ENCODE results near the gene ANKRD35. TPM values are rescaled to one million over a fixed set of nuclear protein-coding genes. Genes with fewer than 3 reads are reported as not detected.

The ANKRD35 gene
- total RNA-seq, 1 donor from 2014 or later, result 1.5 TPM

GRCh38 chr1:145916745-145917144, 31.1 kb upstream of the ANKRD35 start:
- no peak for TF ChIP-seq CTCF (IDR thresholded peaks at IDR 0.05)
- no peak overlapping the region for H3K4me3 ChIP-seq
- no peaks in the 10 kb centered on the region for H3K27me3 ChIP-seq (ENCODE audit: low read depth)
- peaks cover 26% of the 10 kb centered on the region for H3K4me1 ChIP-seq
- DNase-seq, result no peak
- intact Hi-C loops (cut with DNase I), result no loop called here
- no peaks in the 10 kb centered on the region for H3K9me3 ChIP-seq
- H3K27ac ChIP-seq, result no peak overlapping the region
- no peak for ATAC-seq
- H3K36me3 ChIP-seq, result peaks cover 50% of the 10 kb centered on the region

GRCh38 chr1:145912128-145912641, 26.5 kb upstream of the ANKRD35 start:
- no peak overlapping the region for H3K4me3 ChIP-seq
- peaks cover 20% of the 10 kb centered on the region for H3K4me1 ChIP-seq
- intact Hi-C loops (cut with DNase I), result no loop called here
- no peaks in the 10 kb centered on the region for H3K27me3 ChIP-seq (ENCODE audit: low read depth)
- TF ChIP-seq CTCF (IDR thresholded peaks at IDR 0.05), result no peak
- DNase-seq (no peak), ATAC-seq (no peak)
- H3K36me3 ChIP-seq, result peaks cover 64% of the 10 kb centered on the region
- no peaks in the 10 kb centered on the region for H3K9me3 ChIP-seq
- no peak overlapping the region for H3K27ac ChIP-seq

GRCh38 chr1:145908653-145909052, 23.0 kb upstream of the ANKRD35 start:
- TF ChIP-seq CTCF (IDR thresholded peaks at IDR 0.05), result no peak
- H3K9me3 ChIP-seq, result no peaks in the 10 kb centered on the region
- peaks cover 31% of the 10 kb centered on the region for H3K36me3 ChIP-seq
- ATAC-seq, result no peak
- H3K27me3 ChIP-seq (ENCODE audit: low read depth), result no peaks in the 10 kb centered on the region
- no peak for DNase-seq
- peaks cover 14% of the 10 kb centered on the region for H3K4me1 ChIP-seq
- no peak overlapping the region for H3K27ac ChIP-seq
- no peak overlapping the region for H3K4me3 ChIP-seq
- intact Hi-C loops (cut with DNase I), result no loop called here

GRCh38 chr1:145906954-145907753, 21.5 kb upstream of the ANKRD35 start:
- intact Hi-C loops (cut with DNase I), result no loop called here
- peaks cover 18% of the 10 kb centered on the region for H3K36me3 ChIP-seq

GRCh38 chr1:145901312-145902021, 15.8 kb upstream of the ANKRD35 start:
- TF ChIP-seq CTCF (IDR thresholded peaks at IDR 0.05), result no peak
- Histone ChIP-seq H3K4me1 (no peaks in the 10 kb centered on the region), H3K9me3 (no peaks in the 10 kb centered on the region), H3K27me3 (ENCODE audit: low read depth) (no peaks in the 10 kb centered on the region), H3K36me3 (no peaks in the 10 kb centered on the region), H3K27ac (no peak overlapping the region), H3K4me3 (no peak overlapping the region)
- DNase-seq (no peak), ATAC-seq (no peak)
- intact Hi-C loops (cut with DNase I), result no loop called here

More at GRCh38 chr1:145906954-145907753, 21.5 kb upstream of the ANKRD35 start:
- ATAC-seq (no peak), DNase-seq (no peak)
- Histone ChIP-seq H3K27me3 (ENCODE audit: low read depth) (no peaks in the 10 kb centered on the region), H3K4me3 (no peak overlapping the region), H3K27ac (peak overlapping the region; percentile 49), H3K9me3 (no peaks in the 10 kb centered on the region), H3K4me1 (peaks cover 14% of the 10 kb centered on the region)
- TF ChIP-seq CTCF (IDR thresholded peaks at IDR 0.05), result no peak

All from lower lobe of right lung (tissue), 2 donors.